ENCODE measurements around the gene CASKIN1. TPM values are rescaled to one million over a fixed set of nuclear protein-coding genes. Genes with fewer than 3 reads are reported as not detected.

CASKIN1 gene
- total RNA-seq, 1 experiment from 2014 or later, result 7.9 TPM

DNA sequence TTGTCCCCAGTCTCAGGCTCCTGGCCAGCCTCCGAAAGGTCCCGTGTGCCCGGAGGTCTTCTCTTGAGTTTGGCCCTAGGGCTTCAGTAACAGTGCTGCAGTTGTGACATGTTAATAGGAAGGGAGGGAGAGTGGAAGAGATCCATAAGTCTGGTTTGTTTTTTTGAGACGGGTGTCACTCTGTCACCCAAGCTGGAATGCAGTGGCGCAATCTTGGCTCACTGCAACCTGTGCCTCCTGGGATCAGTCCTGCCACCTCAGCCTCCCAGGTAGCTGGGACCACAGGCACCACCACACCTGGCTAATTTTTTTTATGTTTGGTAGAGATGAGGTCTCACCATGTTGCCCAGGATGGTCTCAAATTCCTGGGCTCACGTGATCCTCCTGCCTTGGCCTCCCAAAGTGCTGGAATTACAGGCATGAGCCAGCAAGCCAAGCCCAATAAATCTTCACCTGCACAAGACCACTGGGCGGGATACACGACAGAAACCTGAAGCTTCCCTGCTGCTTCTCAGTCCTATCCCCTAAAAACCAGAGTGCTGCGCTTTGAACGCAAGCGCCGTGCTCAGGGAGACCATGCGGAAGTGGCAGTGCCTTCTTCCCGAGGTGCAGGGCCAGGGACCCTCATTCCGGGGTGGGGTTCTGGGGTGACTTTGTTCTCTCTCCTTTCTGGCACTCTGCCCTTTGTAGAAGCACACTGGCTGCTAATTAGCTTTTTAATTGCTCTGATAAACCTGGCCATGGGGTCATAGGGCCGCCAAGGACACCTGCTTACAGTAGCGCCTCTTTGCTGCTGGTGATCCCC is 29.9 kb downstream of the CASKIN1 start:
- Histone ChIP-seq H3K9ac (ENCODE audit: extremely low read depth, insufficient read length, low read length) (no peak overlapping the region), H3K79me2 (ENCODE audit: insufficient read depth, low read length) (peaks cover 8% of the 10 kb centered on the region; the same call in 1 of the 2 replicates), H4K8ac (replicated peaks; ENCODE audit: insufficient read length, low read depth, low read length) (no peak overlapping the region), H2BK15ac (ENCODE audit: low read depth, low read length) (no peak overlapping the region; the same call in 1 of the 2 replicates), H2BK12ac (ENCODE audit: insufficient read length, low read depth, low read length) (no peak overlapping the region), H3K4me2 (ENCODE audit: insufficient read depth, insufficient read length, low read length) (no peak overlapping the region), H4K20me1 (ENCODE audit: control insufficient read depth, insufficient read depth, insufficient read length) (peaks cover 2% of the 10 kb centered on the region), H2AFZ (ENCODE audit: low read length) (no peak overlapping the region), H3K14ac (ENCODE audit: insufficient read depth, low read length) (no peak overlapping the region), H3K18ac (ENCODE audit: insufficient read length, low read depth, low read length) (no peak overlapping the region), H3K27me3 (ENCODE audit: insufficient read depth, low read length) (no peaks in the 10 kb centered on the region), H3K4ac (ENCODE audit: low read depth, low read length) (no peak overlapping the region), H2BK5ac (ENCODE audit: insufficient read length, low read length) (no peak overlapping the region), H3K9me3 (ENCODE audit: control insufficient read depth, low read depth, low read length) (no peaks in the 10 kb centered on the region), H4K91ac (ENCODE audit: insufficient read length, low read depth, low read length) (no peak overlapping the region), H3K79me1 (ENCODE audit: insufficient read depth, low read depth, low read length, poor library complexity, severe bottlenecking) (no peaks in the 10 kb centered on the region), H3K4me1 (ENCODE audit: insufficient read depth, low read length) (no peaks in the 10 kb centered on the region), H3K56ac (ENCODE audit: insufficient read length, low read depth, low read length) (no peak overlapping the region), H2BK20ac (ENCODE audit: low read depth, low read length, poor library complexity, severe bottlenecking) (no peak overlapping the region), H4K5ac (ENCODE audit: insufficient read length, low read depth, low read length) (no peak overlapping the region), H3K23me2 (ENCODE audit: insufficient read length, low read depth, low read length, poor library complexity, severe bottlenecking) (no peaks in the 10 kb centered on the region), H3K27ac (ENCODE audit: insufficient read length, low read depth, low read length) (no peak overlapping the region), H2BK120ac (ENCODE audit: low read depth, low read length, poor library complexity, severe bottlenecking) (no peak overlapping the region), H3T11ph (ENCODE audit: low read length) (no peak overlapping the region), H3K23ac (ENCODE audit: insufficient read length, low read depth, low read length) (no peak overlapping the region), H2AK5ac (ENCODE audit: insufficient read length, low read length) (no peak overlapping the region)
- Mint-ChIP-seq H3K36me3 (ENCODE audit: insufficient read depth in 1 of 3, low read depth in 3 of 3) (peaks cover 9 to 31% (median 31%) of the 10 kb centered on the region in 3 experiments), H3K9me3 (no peaks in the 10 kb centered on the region), H3K27ac (peak overlapping the region in 2 of 3 experiments; percentile 49 to 52; a peak in 2 of 7 replicates), H3K27me3 (ENCODE audit: low read depth) (no peaks in the 10 kb centered on the region), H3K4me3 (no peak overlapping the region), H3K4me1 (no peaks in the 10 kb centered on the region)
- no CpG with 5 or more reads among the region's 17 CpGs for WGBS (ENCODE audit: extremely low coverage, insufficient read length, low lambda C conversion rate)
- TF ChIP-seq CTCF (conservative IDR thresholded peaks at IDR 0.05), result no peak
- no peak for DNase-seq

Data from H9 (cell line).